GM21423 (cell line): ENCODE measurements around the gene TLR5.

Experiments used
- ATAC-seq: cut with Tn5 transposase; IDR thresholded peaks from one replicate; pipeline ENCODE4 v1.9.1; 2021; ENCODE audit warnings: mild to moderate bottlenecking, moderate library complexity; ENCODE audit not compliant: unreplicated experiment

The TLR5 gene

DNA sequence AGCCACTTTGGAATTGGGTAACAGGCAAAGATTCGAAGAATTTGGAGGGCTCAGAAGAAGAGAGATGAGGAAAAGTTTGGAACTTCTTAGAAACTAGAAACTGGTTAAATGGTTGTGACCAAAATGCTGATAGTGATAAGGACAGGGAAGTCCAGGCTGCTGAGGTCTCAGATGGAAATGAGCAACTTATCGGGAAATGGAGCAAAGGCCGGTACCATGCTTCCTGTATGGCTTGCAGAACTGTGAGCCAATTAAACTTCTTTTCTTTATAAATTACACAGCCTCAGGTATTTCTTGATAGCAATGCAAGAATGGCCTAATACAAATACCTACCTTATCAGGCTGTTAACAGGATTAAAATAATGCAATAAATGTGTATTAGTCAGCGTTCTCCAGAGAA lies 9.4 kb upstream of the TLR5 start:
- ATAC-seq, result no peak

DNA sequence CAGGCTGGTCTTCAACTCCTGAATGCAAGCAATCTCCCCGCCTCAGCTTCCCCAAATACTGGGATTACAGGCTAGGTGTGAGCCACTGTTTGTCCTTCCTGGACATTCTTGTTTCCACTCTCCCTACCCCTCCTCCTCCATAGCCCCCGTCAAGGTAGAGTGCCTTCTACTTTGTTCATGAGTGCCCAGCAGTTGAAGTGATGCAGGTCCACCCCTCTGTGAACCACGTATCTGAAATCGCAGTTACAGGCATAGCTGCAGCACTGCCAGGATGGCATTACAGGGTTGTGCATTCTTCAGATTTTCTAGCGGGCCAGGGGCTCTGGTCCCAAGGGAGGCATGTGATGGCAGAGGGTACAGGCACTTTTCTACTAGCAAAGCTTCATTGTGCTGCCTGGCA lies 7.4 kb upstream of the TLR5 start:
- no peak for ATAC-seq

DNA sequence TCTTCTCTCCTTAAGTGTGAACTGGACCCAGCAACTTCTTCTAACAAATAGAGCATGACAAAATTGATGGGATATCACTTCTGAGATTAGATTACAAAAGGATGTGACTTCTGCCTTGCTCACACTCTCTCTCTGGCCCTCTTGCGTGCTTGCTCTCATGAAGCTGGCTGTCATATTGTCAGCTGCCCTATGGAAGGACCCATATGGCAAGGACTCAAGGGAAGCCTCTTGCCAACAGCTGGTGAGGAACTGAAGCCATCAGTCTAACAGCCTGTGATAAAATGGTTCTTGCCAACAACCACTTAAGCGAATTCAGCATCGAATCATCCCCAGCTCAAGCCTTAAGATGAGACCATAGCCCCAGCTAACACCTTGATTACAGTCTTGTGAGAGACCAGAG lies 4.8 kb upstream of the TLR5 start:
- ATAC-seq, result no peak

DNA sequence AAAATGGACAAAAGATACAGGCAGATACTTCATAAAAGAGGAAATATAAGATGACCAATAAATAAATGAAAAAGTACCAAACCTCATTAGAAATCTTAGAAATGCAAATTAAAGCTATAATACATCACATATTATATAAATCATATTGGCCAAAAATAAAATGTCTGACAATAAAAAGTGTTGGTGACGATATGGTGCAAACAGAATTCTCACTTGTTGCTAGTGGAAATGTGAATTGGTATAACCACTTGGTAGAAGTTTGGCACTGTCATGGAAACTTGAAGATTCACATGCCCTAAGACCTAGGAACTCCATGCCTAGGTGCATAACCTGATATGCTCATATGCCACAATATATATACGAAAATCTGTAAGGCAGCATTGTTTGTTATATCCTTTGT lies 4.4 kb upstream of the TLR5 start:
- no peak for ATAC-seq

DNA sequence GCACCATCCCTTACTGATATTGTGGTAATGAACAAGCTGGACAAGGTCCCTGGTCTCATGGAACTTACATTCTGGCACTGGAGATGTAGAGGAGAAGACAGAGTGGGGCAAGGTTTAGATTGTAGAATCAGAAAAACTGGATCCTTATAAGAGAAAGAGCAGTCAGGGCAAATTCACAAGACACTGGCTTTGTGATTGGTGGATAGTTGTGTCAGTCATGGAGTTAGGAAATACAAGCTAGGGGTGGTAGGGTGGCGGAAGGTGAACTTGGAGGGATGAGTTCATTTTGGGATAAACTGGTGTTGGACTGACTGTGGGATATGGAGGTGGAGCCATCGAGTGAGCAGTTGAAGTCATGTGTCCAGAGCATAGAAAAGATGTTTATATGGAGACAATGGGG lies 3.7 kb upstream of the TLR5 start:
- no peak for ATAC-seq

DNA sequence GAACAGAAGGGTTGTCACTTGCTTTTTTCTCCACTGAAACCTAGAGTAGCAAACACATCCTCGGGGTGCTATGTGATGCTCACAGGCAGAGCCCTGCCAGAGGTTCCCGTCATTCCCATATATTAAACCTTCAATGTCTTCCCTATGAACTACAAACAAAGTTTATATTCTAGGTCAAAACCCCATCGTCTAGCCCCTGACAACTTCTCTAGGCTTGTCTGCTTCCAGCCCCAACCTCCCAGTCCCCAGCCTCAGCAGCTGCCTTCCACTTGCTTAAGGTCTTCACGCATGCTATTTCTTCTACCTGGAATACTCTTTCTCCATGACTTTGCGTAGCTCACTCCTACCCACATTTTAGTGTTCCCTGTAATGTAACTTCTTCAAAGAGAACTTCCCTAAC lies 1.9 kb upstream of the TLR5 start:
- no peak for ATAC-seq

DNA sequence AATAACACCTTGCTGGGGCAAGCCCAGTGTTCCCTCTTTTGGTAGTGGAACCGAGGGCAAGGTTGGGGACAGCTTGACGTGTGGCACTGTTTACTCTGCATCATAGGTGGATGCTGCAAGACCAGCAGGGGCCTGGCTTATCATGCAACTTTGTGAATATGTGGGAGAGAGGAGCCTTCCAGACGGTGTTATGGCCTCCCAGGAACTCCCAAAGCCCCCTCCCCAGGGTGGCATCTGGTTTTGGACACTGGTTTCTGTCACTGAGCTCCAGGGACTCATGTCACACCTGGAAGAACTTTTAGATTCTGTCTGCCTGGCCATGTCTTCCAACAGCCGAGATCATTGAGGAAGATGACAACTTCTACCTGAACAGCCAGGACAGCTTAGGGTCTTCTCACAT lies 1.4 kb upstream of the TLR5 start:
- no peak for ATAC-seq

DNA sequence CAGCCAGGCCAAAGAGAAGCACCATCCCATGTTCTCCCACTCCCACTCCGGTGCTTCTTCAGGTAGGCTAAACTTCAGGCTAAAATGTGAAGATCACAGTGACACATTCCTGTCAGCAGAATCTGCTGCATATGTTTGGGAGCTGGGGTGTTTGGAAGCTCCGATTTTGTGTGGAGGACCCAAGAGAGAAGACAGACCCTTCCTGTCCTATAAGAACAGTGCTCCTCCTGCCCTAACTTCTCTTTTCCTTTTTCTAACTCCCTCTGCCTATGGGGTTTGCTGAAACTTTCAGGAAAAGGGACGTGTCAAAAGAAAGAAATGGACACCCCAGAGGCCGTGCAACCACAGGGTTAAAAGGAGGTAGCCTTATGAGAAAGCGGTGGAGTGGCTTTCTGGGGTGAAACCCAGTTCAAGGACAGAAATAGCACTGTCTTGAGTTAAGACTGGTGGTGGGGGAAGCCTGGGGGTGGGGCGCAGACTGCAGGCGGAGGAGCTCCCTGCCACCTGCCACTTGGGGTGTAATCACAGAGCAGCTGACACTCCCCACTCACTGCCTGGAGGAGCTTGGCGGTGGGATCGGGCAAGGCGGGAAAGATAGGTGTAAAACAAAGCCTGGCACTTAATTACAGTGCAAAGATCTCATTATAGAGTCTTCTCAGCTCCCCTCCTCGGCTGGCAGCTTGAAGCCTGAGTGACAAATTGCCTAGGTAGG lies 645 bp upstream of the TLR5 start:
- ATAC-seq, result no peak

DNA sequence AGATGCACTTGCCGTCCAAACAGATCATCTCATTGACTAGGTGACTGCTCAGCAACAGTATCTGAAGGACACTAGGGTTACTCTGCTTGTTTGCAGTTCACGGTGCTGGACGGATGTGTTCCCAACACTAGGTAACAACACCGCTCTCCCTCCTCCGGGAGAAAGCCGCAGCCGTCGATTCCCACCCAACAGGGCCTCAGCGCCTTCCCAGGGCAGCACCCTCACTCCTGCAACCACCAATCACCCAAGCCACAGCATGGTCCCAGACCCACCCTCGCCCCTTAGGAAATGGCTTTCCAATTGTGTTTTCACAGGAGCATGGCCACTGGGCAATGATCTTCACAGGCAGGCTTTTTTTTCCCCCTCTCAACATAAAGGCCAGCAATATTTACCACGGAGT lies 779 bp downstream of the TLR5 start:
- no peak for ATAC-seq

DNA sequence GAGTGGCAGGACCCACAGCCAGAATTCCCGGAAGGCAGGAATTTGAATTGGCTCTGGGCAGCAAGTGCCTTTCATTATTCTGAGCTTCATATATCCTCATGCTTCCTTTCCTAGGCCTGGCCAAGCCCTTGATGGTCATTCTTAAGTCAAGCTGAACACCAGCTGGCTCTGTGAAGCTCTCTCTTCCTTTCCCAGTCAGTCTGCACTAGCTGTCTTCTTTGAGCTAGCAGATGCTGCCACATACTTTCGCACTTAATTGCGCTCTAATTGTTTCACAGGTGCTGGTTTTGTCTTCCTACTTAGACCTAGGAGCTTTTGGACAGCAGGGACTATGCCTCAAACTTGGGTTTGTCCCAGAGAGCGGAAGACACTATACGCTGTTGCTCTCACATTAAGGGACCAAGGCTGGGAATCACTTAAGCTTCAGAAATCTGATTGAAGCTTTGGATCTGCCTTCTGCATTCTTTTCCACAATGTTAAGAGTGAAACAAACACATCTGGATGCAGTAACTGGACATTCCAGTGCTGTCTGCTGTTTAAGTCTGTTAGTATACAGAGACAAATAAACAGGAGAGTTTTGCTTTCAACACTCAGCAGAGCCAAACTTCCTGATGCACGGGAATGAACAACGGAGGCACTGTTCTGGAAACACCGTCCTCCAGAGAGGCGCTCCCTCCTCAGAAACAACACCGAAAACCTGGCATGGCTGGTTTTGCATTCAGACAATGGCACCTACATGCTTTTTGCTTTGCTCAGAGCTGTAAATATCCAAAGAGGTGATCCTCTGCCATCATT lies 2.2 kb downstream of the TLR5 start:
- no peak for ATAC-seq

DNA sequence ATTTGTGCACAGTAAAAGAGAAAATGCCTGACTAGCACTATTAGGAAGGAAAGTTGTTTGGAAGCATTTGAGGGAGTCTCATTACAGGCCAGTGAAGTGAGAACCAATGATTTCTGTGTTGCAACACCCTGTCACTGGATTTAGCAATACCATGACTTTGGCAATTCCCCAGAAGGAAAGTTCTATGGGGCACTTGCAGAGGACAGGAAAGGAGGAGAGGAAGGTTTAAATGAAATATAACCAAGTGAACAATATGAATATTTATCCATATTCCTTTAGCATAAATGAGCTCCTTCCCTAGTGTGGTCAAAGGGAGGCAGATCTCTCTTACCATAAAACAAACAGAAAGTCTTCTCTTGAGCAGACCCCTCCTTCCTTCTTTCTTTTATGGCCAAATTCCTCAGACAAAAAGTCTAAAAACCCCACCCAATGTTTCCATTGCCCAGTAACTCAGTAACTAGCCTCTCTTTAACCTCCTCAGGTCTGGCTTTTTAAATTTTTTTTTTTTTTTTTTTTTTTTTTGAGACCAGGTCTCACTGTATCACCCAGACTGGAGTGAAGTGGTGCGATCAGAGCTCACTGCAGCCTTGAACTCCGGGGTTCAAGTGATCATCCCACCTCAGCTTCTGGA lies 5.5 kb downstream of the TLR5 start:
- no peak for ATAC-seq

DNA sequence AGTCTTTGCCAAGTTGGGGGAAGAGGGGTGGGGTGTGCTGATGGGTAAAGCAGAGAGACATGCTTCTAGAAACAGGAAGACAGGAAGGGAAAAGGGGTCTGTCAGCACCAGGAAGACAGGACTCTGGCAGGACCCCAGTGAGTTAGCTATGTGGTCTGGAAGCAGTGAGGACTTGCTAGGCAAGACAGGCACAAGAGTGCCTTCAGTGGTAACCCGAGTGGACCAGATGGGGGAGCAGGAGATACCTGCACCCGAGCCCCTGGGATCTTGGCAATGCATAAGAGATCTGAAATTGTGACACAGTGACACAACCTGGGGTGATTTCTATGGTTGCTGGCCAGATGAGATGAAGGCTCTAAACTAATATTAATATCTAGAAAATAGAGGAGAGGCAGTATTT lies 7.0 kb downstream of the TLR5 start:
- no peak for ATAC-seq

DNA sequence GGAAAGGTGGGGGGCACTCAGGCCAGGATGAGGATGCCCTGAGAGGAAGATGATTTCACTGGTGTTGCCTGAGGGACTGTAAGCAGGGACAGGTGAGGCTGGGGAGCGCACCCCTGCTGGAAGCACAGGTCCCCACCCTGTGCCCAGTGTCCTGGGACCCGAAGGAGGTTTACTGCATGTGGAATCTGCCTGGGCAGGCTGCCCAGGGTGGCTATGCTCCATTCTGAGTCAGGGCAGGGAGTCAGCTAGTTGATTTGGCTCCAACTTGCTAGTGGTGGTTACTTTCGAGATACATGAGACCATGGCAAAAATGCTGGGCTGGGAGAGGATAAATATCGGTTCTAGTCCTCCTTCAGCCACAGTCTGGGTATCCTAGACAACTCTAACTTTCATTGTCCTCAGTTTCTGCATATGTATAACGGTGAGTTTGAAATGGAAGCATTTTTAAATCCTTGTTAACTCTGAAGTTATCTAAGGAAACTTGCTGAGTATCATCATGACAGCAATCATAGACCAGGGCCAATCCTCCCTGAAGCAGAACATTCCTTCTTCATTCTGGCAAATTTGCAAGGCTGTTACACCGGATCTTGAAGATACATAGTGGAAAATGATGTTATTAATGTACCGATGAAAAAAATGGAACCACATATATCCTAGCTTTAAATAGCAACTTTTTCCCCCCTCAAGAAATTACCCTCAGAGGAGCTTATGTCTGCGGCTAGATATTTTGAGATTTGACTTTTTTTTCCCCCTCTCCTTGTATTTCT lies 7.7 kb downstream of the TLR5 start:
- ATAC-seq, result no peak

DNA sequence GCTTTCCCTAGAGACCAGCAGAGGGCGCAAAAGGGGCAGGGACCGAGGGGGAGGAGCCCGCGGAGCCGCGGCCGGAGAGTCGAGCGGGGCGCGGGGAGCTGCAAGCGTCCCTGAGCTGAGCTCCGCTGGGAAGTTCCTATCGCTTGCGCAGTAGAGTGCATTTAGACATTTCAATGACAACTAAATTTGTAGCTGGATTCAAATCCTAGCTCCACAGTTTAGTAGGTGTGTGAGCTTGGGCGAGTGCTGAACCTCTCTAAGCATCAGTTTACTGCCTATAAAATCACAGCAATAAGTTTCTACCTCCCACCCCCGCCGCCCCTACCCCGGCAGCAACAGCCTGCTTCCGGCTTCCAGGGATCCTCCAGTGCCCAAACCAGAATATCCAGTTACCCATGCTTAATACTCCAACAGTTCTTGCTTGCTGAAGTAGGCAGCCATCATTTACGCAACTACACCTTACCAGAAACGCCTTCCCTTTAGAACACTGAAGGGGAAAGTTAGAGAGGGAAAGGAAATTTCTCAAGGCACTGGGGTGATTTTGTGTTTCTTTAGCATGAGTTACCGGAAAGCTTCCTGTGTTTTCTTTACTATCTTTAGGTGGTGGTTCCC lies 9.1 kb downstream of the TLR5 start:
- peak; percentile 92 for ATAC-seq

DNA sequence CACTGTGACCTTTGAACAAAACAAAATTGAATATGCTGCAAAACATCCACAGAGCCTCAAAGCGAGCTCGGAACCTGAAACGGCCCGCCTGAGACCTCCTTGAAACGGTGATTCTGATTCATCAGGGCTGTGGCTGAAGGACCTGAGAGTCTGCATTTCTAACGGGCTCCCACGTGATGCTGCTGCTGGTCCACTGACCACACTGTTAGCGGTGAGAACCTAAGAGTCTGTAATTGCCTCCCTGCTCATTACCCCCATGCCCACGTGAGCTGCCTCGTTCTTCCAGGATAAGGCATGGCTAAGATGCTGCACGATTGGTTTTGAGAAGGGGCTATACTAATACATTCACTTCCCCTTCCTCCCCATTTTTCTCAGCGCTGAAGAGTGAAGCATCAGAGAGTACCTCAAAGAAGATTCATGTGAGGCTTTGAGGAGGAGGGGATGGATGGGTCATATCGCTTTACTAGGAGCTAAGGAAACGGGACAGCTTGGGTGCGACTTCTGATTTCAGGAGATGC lies 9.7 kb downstream of the TLR5 start:
- ATAC-seq, result no peak

DNA sequence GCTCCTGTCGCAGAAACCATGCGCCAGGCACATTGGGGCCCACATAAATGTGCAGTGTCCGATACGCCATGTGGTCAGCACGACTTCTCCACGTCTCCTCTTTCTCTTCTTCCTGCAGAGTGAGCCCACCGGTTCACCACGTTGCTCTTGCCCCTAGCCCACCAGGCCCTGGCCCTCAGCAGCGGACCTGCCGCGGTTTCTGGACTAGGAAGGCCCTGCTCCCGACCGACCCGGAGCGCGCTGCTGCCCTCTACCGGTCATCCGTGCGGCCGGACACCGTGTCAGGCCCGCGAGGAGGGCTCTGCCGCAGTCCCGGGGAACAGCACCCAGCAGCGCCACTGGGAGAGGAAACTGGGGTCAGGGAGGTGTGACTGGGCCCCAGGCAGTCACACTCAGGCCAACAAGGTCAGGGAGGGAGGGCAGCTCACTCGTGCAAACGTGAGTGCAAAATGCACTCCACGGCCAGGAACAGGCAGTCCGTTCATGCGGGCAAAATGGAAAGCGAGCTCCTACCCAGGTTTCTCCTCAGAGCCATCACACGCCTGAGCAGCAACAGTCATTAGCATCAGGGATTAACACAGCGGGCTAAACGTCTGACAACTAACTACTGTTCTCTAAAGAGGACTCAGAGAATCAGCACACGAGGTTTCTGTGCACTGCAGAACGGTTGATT lies 13.7 kb downstream of the TLR5 start:
- no peak for ATAC-seq

DNA sequence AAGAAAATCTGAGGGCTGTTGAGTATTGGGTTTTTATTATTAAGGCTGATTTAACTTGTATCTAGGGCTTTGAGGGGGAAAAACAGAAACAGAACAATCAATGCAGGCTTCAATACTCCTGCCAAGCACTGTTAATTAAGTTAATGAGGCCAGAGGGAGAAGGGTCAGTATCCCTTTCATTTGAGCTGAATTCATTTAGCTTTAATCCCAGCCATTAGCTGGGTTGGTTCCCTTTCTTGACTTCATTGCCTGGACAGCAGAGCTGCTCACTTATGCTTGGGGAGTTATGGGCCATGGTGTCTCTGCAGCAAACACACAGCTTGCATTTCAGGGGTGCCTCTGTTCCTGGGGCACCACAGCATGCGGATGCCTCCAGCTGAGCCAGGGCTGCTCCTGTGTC lies 16.3 kb downstream of the TLR5 start:
- ATAC-seq, result no peak

DNA sequence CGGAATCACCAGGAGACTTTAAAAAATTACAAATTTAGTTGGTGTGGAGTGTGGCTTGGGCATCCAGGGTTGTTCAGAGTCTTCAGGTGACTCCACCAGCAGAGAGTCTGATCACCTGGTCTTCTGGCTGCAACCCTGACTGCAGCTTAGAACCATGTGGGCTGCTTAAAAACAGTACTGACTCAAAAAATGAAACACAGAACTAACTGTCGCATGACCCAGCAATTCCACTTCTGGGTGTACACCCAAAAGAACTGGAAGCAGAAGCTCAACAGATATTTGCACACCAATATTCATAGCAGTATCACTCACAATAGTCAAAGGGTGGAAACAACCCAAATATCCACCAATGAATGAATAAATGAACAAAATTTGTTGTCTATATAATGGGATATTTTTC lies 17.3 kb downstream of the TLR5 start:
- no peak for ATAC-seq

DNA sequence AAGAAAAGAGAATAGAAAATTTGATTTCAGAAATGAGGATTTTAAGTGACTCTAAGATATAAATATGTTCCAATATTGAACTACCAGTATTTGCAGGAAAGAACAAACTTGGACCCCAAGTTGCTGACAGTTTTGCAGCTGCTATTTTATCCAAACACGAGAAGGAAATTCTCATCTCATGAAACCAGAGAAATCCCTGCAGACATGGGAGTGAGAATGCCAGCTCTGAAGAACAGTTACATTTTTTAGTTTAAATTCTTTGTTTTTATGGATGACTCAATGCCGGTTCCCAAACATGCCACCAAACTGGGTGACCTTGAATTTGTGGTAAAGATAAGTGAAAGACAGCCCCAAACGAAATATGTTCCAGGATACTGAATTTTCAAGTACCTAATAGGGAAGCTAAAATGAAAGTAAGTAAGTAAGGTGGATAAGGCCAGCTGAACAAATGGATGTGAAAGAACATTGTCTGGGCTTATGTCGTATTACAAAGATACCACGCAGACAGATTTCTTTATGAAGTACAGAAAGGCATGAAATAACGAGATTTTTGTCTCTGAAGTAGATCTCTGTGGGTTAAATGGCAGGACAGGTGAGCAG lies 19.9 kb downstream of the TLR5 start:
- ATAC-seq, result no peak

DNA sequence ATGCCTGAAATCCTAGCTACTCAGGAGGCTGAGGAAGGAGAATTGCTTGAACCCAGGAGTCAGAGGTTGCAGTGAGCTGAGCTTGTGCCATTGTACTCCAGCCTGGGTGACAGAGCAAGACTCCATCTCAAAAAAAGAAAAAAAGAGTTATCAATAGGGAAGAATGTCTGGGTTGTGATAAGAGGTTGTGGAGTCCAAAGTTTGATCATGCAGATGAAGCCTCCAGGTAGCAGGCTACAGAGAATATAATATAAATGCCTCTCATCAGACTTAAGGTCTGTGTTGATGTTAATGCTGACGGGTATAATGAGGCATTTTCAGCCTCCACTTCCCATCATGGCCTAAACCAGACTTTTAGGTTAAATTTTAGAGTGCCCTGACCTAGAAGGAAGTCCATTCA lies 24.6 kb downstream of the TLR5 start:
- ATAC-seq, result no peak
